DOHH2 (cell line): ENCODE data around the gene FBXW9.
A peak's percentile ranks its signal among the peaks of the same experiment; 100 is the strongest.

Experiments used
- H3F3A ChIP-seq: fragments of 200-600 bp; sonication (generic), shearing (Covaris generic); 2 replicates; pipeline ENCODE4 v1.6.0; 2016; ENCODE audit warnings: antibody characterized with exemption, mild to moderate bottlenecking; ENCODE audit not compliant: control insufficient read depth, insufficient read depth
- H3K27ac ChIP-seq: fragments of 200-600 bp; sonication (generic); 2 replicates; pipeline ENCODE4 v1.5.1; 2014; ENCODE audit warnings: low read depth, mild to moderate bottlenecking, low read length, moderate library complexity
- H3K27me3 ChIP-seq: fragments of 200-600 bp; sonication (generic); 2 replicates; pipeline ENCODE4 v1.6.1; 2014; ENCODE audit warnings: mild to moderate bottlenecking, low read length, mixed read lengths; ENCODE audit not compliant: control insufficient read depth
- H3K36me3 ChIP-seq: fragments of 200-600 bp; sonication (generic); 2 replicates; pipeline ENCODE4 v1.6.1; 2014; ENCODE audit warnings: mild to moderate bottlenecking, low read length, moderate library complexity, mixed read lengths; ENCODE audit not compliant: control insufficient read depth
- H3K4me1 ChIP-seq: fragments of 200-600 bp; sonication (generic); 2 replicates; pipeline ENCODE4 v1.6.1; 2014; ENCODE audit warnings: mild to moderate bottlenecking, low read length, mixed read lengths; ENCODE audit not compliant: control insufficient read depth
- H3K4me2 ChIP-seq: fragments of 200-600 bp; sonication (generic); 2 replicates; pipeline ENCODE4 v1.6.0; 2014; ENCODE audit warnings: mild to moderate bottlenecking, low read length, moderate library complexity
- H3K4me3 ChIP-seq: fragments of 200-600 bp; sonication (generic); 2 replicates; pipeline ENCODE4 v1.5.1; 2014; ENCODE audit warnings: mild to moderate bottlenecking, low read length, mixed read lengths
- H3K79me2 ChIP-seq: fragments of 200-600 bp; sonication (generic); 2 replicates; pipeline ENCODE4 v1.6.1; 2014; ENCODE audit warnings: mild to moderate bottlenecking, low read length, mixed read lengths; ENCODE audit not compliant: control insufficient read depth
- H3K9me2 ChIP-seq: fragments of 200-600 bp; sonication (generic); replicated peaks from 2 replicates; pipeline ENCODE4 v1.6.1; 2014; ENCODE audit warnings: mild to moderate bottlenecking, low read length, mixed read lengths; ENCODE audit not compliant: control insufficient read depth
- H3K9me3 ChIP-seq: fragments of 200-600 bp; sonication (generic); 2 replicates; pipeline ENCODE4 v1.6.1; 2014; ENCODE audit warnings: antibody characterized with exemption, low read length, mixed read lengths; ENCODE audit not compliant: control insufficient read depth, insufficient read depth
- H4K20me1 ChIP-seq: fragments of 200-600 bp; sonication (generic); 2 replicates; pipeline ENCODE4 v1.6.0; 2014; ENCODE audit warnings: low read depth, mild to moderate bottlenecking, antibody characterized with exemption, low read length, moderate library complexity; ENCODE audit not compliant: control insufficient read depth, insufficient read depth
- CTCF ChIP-seq: fragments of 200-600 bp; sonication (generic); IDR thresholded peaks from one replicate; pipeline ENCODE4 v1.5.1; 2014; ENCODE audit warnings: antibody characterized with exemption, mild to moderate bottlenecking, low read depth, low read length; ENCODE audit not compliant: poor library complexity, severe bottlenecking
- EZH2phosphoT487 ChIP-seq: fragments of 200-600 bp; sonication (generic); IDR thresholded peaks from 2 replicates; pipeline ENCODE4 v1.6.1; 2017; ENCODE audit warnings: borderline replicate concordance, mild to moderate bottlenecking, antibody characterized with exemption, low read length, moderate library complexity, mixed read lengths

The FBXW9 gene

GRCh38 chr19:12667731-12668302 is 28.6 kb downstream of the FBXW9 start:
- Histone ChIP-seq H3K4me3 (peak overlapping the region; percentile 89), H3K4me1 (peaks cover 46% of the 10 kb centered on the region), H3K9me2 (no peaks in the 10 kb centered on the region), H3K9me3 (no peaks in the 10 kb centered on the region), H3K27me3 (no peaks in the 10 kb centered on the region), H3K79me2 (peaks cover 63% of the 10 kb centered on the region), H3F3A (0 out of 2 replicates have a peak, but pooled peaks cover 3% of the 10 kb centered on the region), H3K36me3 (peaks cover 37% of the 10 kb centered on the region), H3K4me2 (peak overlapping the region; percentile 92), H4K20me1 (no peaks in the 10 kb centered on the region), H3K27ac (no peak overlapping the region)
- TF ChIP-seq EZH2phosphoT487 = no peak
- TF ChIP-seq CTCF = no peak

GRCh38 chr19:12666265-12667048 is 30.0 kb downstream of the FBXW9 start, which contains the start of the genes MAN2B1 and WDR83:
TSS of gene MAN2B1 (minus strand) at chr19:12666742. CDS start at chr19:12666701, 41 bp downstream.
TSS of gene WDR83 (plus strand) at chr19:12666807. CDS start at chr19:12669791, 2,984 bp downstream.
- peak within 1 kb of the TSS; percentile 41 for H3K27ac ChIP-seq
- peak within 1 kb of the TSS; percentile 92 for H3K4me2 ChIP-seq
- peaks cover 46% of the 10 kb centered on the region for H3K4me1 ChIP-seq

GRCh38 chr19:12665671-12666264 is 30.7 kb downstream of the FBXW9 start:
- H3K9me2 ChIP-seq = no peaks in the 10 kb centered on the region
- H3K36me3 ChIP-seq = peaks cover 38% of the 10 kb centered on the region
- H3K79me2 ChIP-seq = peaks cover 58% of the 10 kb centered on the region
- H4K20me1 ChIP-seq = no peaks in the 10 kb centered on the region
- peak overlapping the region; percentile 92 for H3K4me2 ChIP-seq
- peak overlapping the region; percentile 41 for H3K27ac ChIP-seq
- no peaks in the 10 kb centered on the region for H3K9me3 ChIP-seq
- no peaks in the 10 kb centered on the region for H3K27me3 ChIP-seq
- H3K4me3 ChIP-seq = peak overlapping the region; percentile 98
- 0 out of 2 replicates have a peak, but pooled peaks cover 3% of the 10 kb centered on the region for H3F3A ChIP-seq
- H3K4me1 ChIP-seq = peaks cover 45% of the 10 kb centered on the region
- no peak for TF ChIP-seq CTCF
- no peak for TF ChIP-seq EZH2phosphoT487

More at GRCh38 chr19:12666265-12667048, 30.0 kb downstream of the FBXW9 start, which contains the start of the genes MAN2B1 and WDR83:
- peaks cover 60% of the 10 kb centered on the region for H3K79me2 ChIP-seq
- no peaks in the 10 kb centered on the region for H3K27me3 ChIP-seq
- TF ChIP-seq CTCF = no peak
- no peak for TF ChIP-seq EZH2phosphoT487
- H3F3A ChIP-seq = 0 out of 2 replicates have a peak, but pooled peaks cover 3% of the 10 kb centered on the region
- no peaks in the 10 kb centered on the region for H4K20me1 ChIP-seq
- H3K36me3 ChIP-seq = peaks cover 31% of the 10 kb centered on the region
- H3K9me3 ChIP-seq = no peaks in the 10 kb centered on the region
- H3K9me2 ChIP-seq = no peaks in the 10 kb centered on the region
- H3K4me3 ChIP-seq = peak within 1 kb of the TSS; percentile 98
